Glutamatergic neuron (in vitro differentiated cells): Measurements from ENCODE around the gene IL31RA. TPM values are rescaled to one million over a fixed set of nuclear protein-coding genes. Genes with fewer than 3 reads are reported as not detected.

Source experiments
- DNase-seq: peaks from one replicate; pipeline ENCODE4 v3.0.0; 2022
- H3K27ac Mint-ChIP-seq: one replicate; pipeline ENCODE4 v1.8.0; 2020; ENCODE audit warnings: mild to moderate bottlenecking, mixed read lengths, inconsistent platforms; ENCODE audit not compliant: unreplicated experiment
- H3K27me3 Mint-ChIP-seq: one replicate; pipeline ENCODE4 v1.8.0; 2020; ENCODE audit warnings: mild to moderate bottlenecking, moderate library complexity, mixed read lengths, inconsistent platforms; ENCODE audit not compliant: unreplicated experiment
- H3K36me3 Mint-ChIP-seq: one replicate; pipeline ENCODE4 v1.8.0; 2020; ENCODE audit warnings: mild to moderate bottlenecking, mixed read lengths, inconsistent platforms; ENCODE audit not compliant: unreplicated experiment
- H3K4me1 Mint-ChIP-seq: one replicate; pipeline ENCODE4 v1.8.0; 2020; ENCODE audit warnings: mild to moderate bottlenecking, low read depth, mixed read lengths, inconsistent platforms; ENCODE audit not compliant: unreplicated experiment
- H3K4me3 Mint-ChIP-seq: one replicate; pipeline ENCODE4 v1.8.0; 2020; ENCODE audit warnings: mild to moderate bottlenecking, mixed read lengths, inconsistent platforms; ENCODE audit not compliant: unreplicated experiment
- H3K9me3 Mint-ChIP-seq: one replicate; pipeline ENCODE4 v1.8.0; 2020; ENCODE audit warnings: mild to moderate bottlenecking, moderate library complexity, mixed read lengths, inconsistent platforms; ENCODE audit not compliant: unreplicated experiment
- total RNA-seq: library from RNA; stranded (reverse); fragmentation: NEBNext Ultra II Directional; extraction: Animal tissue kit (Norgen Biotek cat#: 25700); gene quantifications from one replicate; pipeline ENCODE4 v1.2.1, GENCODE V29; 2021; ENCODE audit not compliant: unreplicated experiment
- TF ChIP-seq, protein P1 (sequence below): fragments of 200-600 bp; sonication (generic); IDR thresholded peaks from one replicate; pipeline ENCODE4 v1.5.0; 2021; ENCODE audit not compliant: partially characterized antibody, unreplicated experiment

The IL31RA gene
- total RNA-seq, 1 donor from 2014 or later: not detected

DNA sequence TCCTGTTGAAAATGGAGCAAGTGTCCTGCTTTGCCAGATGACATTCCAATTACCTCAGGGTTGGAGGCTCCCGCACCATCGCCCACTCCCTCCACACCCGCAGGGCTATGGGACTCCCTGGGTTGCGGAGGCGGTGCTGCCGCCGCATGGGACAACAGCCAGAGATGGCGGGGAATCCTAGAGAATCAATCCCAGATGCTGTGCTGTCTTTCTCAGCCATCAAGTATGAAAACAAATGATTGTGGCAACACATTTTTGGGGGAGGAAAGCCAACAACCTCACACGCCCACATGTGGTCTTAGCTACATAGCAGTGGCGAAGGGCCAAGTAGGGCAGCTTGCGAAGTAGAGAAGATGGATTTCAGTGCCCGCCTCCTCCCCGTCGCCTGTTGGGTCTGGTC lies 46.7 kb downstream of the IL31RA start:
- DNase-seq: no peak
- TF ChIP-seq, protein P1, sequence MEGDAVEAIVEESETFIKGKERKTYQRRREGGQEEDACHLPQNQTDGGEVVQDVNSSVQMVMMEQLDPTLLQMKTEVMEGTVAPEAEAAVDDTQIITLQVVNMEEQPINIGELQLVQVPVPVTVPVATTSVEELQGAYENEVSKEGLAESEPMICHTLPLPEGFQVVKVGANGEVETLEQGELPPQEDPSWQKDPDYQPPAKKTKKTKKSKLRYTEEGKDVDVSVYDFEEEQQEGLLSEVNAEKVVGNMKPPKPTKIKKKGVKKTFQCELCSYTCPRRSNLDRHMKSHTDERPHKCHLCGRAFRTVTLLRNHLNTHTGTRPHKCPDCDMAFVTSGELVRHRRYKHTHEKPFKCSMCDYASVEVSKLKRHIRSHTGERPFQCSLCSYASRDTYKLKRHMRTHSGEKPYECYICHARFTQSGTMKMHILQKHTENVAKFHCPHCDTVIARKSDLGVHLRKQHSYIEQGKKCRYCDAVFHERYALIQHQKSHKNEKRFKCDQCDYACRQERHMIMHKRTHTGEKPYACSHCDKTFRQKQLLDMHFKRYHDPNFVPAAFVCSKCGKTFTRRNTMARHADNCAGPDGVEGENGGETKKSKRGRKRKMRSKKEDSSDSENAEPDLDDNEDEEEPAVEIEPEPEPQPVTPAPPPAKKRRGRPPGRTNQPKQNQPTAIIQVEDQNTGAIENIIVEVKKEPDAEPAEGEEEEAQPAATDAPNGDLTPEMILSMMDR: no peak
- no peaks in the 10 kb centered on the region for H3K4me1 Mint-ChIP-seq
- H3K36me3 Mint-ChIP-seq: no peaks in the 10 kb centered on the region
- no peaks in the 10 kb centered on the region for H3K9me3 Mint-ChIP-seq
- H3K4me3 Mint-ChIP-seq: no peak overlapping the region
- no peak overlapping the region for H3K27ac Mint-ChIP-seq
- H3K27me3 Mint-ChIP-seq: no peaks in the 10 kb centered on the region

DNA sequence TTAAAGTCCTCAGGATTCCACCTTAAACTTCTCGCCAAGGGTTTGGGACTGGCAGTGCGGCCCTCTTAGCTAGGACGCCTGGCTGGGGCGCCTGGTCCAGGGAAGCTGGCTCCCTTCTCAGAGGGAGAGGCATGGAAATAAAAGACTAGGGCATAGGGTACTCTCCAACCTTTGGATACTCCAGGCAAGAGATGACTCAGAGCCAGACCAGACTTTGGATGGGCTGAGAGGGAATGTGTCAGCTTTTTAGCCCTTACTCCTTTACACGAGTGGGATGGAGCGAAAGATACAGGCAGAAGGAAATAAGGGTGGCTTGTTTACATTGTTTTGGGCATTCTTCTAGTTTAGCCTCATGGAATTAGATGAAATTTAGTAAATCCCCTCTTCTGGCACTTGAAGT lies 48.2 kb downstream of the IL31RA start:
- H3K27me3 Mint-ChIP-seq: no peaks in the 10 kb centered on the region

DNA sequence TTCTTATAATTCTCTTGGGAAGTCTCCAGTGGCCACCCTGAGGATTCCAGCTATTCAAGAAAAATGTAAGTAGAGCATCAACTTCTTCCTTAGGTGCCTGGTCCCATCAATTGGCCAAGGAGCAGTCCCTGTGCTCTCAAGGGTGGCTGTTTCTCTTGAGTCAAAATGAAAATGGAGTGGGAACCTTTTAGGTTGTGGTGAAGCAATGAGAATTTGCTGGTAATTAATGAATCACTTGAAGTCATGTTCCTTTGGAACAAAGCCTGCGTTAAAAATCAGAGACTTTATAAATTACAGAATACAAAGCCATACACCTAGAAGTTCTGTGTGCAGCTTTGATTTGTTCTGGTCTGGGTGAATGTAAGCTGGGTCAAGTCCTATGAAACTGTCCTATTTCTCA lies 48.9 kb downstream of the IL31RA start:
- Mint-ChIP-seq H3K9me3 (no peaks in the 10 kb centered on the region), H3K27me3 (no peaks in the 10 kb centered on the region), H3K4me3 (no peak overlapping the region), H3K4me1 (no peaks in the 10 kb centered on the region), H3K27ac (no peak overlapping the region), H3K36me3 (no peaks in the 10 kb centered on the region)
- DNase-seq: no peak
- TF ChIP-seq, protein P1: no peak

More for the DNA sequence above, 48.2 kb downstream of the IL31RA start:
- no peak overlapping the region for H3K4me3 Mint-ChIP-seq
- no peaks in the 10 kb centered on the region for H3K36me3 Mint-ChIP-seq
- TF ChIP-seq, protein P1: no peak
- no peaks in the 10 kb centered on the region for H3K9me3 Mint-ChIP-seq
- no peak for DNase-seq
- H3K27ac Mint-ChIP-seq: no peak overlapping the region
- H3K4me1 Mint-ChIP-seq: no peaks in the 10 kb centered on the region

DNA sequence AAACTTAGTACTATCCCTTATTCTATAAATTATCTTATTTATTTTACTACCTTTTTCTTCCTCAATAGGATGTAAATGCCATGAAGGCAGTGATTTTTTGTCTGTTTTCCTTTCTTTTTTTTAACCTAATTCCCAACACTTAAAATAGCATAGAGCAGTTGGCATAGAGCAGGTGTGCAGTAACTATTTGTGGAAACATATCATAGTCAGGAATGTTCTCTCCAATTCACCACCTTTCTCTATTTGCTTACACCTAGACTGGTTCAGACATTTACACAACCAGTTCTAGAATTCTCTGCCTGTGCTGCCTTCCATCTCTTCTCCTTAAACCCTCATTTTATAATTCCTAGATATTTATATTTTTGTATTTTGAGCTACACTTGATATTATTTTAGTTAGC lies 49.6 kb downstream of the IL31RA start:
- no peak for DNase-seq
- Mint-ChIP-seq H3K9me3 (no peaks in the 10 kb centered on the region), H3K4me1 (no peaks in the 10 kb centered on the region), H3K4me3 (no peak overlapping the region), H3K27me3 (no peaks in the 10 kb centered on the region), H3K36me3 (no peaks in the 10 kb centered on the region), H3K27ac (no peak overlapping the region)
- TF ChIP-seq, protein P1: no peak

DNA sequence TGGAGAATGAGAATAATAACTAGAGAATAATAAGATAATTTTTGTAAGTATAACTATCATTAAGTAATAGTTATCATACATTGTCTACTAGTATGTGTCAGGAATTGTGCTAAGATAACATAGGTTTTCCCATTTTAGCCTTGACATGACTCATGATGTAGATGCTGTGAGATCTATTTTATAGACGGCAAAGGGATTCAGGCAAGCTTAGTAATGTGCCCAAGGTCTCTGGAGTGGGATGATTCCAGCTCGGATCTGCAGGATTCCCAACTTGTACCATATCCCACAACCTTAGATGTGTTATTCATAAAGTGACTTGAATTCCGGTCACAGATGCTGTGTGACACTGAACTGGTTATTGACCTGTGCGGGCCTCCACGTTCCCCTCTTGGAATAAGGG lies 51.5 kb downstream of the IL31RA start:
- TF ChIP-seq, protein P1: no peak
- no peak for DNase-seq
- Mint-ChIP-seq H3K27ac (no peak overlapping the region), H3K9me3 (no peaks in the 10 kb centered on the region), H3K36me3 (no peaks in the 10 kb centered on the region), H3K27me3 (no peaks in the 10 kb centered on the region), H3K4me3 (no peak overlapping the region), H3K4me1 (no peaks in the 10 kb centered on the region)
